Fibroblast of mammary gland (primary cell): Measurements from ENCODE around the gene APOOL.

Experiments used
- DNase-seq: peaks from one replicate; pipeline ENCODE4 v3.0.0-alpha.2; 2010; ENCODE audit warnings: low read depth
- H3K4me3 ChIP-seq: 2 replicates; pipeline ENCODE4 v1.5.1; 2011; ENCODE audit warnings: low read depth, mild to moderate bottlenecking, low read length, moderate library complexity; ENCODE audit not compliant: control insufficient read depth
- TF ChIP-seq, protein P1 (sequence below): conservative IDR thresholded peaks from 2 replicates; pipeline ENCODE4 v1.5.1; 2011; ENCODE audit warnings: low read depth, low read length, inconsistent platforms; ENCODE audit not compliant: control insufficient read depth, insufficient read depth

The APOOL gene

GRCh38 chrX:85113746-85114145, 110.1 kb downstream of the APOOL start:
- no peak for DNase-seq
- TF ChIP-seq, protein P1, sequence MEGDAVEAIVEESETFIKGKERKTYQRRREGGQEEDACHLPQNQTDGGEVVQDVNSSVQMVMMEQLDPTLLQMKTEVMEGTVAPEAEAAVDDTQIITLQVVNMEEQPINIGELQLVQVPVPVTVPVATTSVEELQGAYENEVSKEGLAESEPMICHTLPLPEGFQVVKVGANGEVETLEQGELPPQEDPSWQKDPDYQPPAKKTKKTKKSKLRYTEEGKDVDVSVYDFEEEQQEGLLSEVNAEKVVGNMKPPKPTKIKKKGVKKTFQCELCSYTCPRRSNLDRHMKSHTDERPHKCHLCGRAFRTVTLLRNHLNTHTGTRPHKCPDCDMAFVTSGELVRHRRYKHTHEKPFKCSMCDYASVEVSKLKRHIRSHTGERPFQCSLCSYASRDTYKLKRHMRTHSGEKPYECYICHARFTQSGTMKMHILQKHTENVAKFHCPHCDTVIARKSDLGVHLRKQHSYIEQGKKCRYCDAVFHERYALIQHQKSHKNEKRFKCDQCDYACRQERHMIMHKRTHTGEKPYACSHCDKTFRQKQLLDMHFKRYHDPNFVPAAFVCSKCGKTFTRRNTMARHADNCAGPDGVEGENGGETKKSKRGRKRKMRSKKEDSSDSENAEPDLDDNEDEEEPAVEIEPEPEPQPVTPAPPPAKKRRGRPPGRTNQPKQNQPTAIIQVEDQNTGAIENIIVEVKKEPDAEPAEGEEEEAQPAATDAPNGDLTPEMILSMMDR: no peak
- no peak overlapping the region for H3K4me3 ChIP-seq

- TF ChIP-seq, protein P1: no peak
- no peak for DNase-seq
- H3K4me3 ChIP-seq: no peak overlapping the region
Measured at GRCh38 chrX:85114171-85114570, 110.5 kb downstream of the APOOL start.

DNA sequence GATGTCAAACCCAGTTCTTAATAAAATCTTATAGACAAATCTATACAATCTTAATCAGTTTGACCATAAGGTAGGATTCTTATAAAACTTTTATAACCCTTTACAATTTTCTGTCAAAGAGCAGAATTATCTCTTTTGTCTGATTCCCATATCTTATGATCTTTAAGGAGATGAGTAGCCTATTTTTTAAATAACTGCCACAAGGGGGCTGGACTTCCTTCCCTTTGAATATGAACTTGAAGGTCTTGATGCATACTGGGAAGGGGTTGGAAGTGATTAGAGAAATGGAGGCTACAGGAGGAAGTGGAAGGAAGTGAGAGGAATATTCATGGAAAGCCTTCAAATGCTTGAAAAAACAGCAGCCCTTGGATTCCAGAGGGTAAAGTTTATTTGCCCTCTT, 111.1 kb downstream of the APOOL start:
- TF ChIP-seq, protein P1: no peak
- DNase-seq: no peak
- no peak overlapping the region for H3K4me3 ChIP-seq

GRCh38 chrX:85115252-85115651, 111.6 kb downstream of the APOOL start:
- H3K4me3 ChIP-seq: no peak overlapping the region
- DNase-seq: no peak
- TF ChIP-seq, protein P1: no peak

GRCh38 chrX:85136409-85136808, 132.7 kb downstream of the APOOL start:
- TF ChIP-seq, protein P1: no peak
- DNase-seq: no peak

GRCh38 chrX:85139422-85139821, 135.7 kb downstream of the APOOL start:
- no peak for DNase-seq
- no peak overlapping the region for H3K4me3 ChIP-seq
- TF ChIP-seq, protein P1: no peak

More at GRCh38 chrX:85136409-85136808, 132.7 kb downstream of the APOOL start:
- H3K4me3 ChIP-seq: no peak overlapping the region

GRCh38 chrX:85140964-85141363, 137.3 kb downstream of the APOOL start:
- H3K4me3 ChIP-seq: no peak overlapping the region
- no peak for DNase-seq

More at GRCh38 chrX:85140964-85141363, 137.3 kb downstream of the APOOL start:
- TF ChIP-seq, protein P1: no peak
